ENCODE data around the gene NFIA. TPM values are rescaled to one million over a fixed set of nuclear protein-coding genes. Genes with fewer than 3 reads are reported as not detected.

NFIA gene
- total RNA-seq, 1 experiment from 2014 or later = 0.35 TPM

DNA sequence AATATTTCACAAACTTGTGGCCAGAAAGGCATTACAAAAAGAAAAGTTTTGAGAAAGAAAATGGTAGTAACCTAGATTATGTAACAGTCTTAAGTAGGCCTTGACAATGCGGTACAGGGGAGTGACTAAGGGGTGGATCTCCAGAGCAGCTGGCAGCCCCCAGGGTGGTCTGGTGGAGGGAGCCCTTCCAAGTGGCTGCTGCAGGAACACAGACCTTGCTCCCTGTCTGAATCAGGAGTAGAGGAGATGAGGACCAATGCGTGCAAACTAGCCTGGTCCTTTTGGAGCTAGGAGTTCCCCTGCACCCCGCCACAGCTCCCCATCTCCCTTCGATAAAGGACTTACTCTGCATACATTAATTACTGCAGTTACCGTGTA lies 189.0 kb downstream of the NFIA start:
- H3K23me2 ChIP-seq (ENCODE audit: insufficient read length, low read depth, low read length, poor library complexity, severe bottlenecking) = no peaks in the 10 kb centered on the region
- H3K14ac ChIP-seq (ENCODE audit: insufficient read depth, low read length) = no peak overlapping the region
- H3K4me2 ChIP-seq (ENCODE audit: insufficient read depth, insufficient read length, low read length) = no peak overlapping the region
- no peak overlapping the region for H2BK120ac ChIP-seq (ENCODE audit: low read depth, low read length, poor library complexity, severe bottlenecking)
- H3K4me1 Mint-ChIP-seq = peaks cover 17 to 30% of the 10 kb centered on the region in 2 experiments
- no peak overlapping the region for H2AFZ ChIP-seq (ENCODE audit: low read length)
- no peak overlapping the region for H3T11ph ChIP-seq (ENCODE audit: low read length)
- H3K27me3 Mint-ChIP-seq (ENCODE audit: low read depth) = no peaks in the 10 kb centered on the region
- no peak overlapping the region for H3K27ac Mint-ChIP-seq
- H3K36me3 Mint-ChIP-seq (ENCODE audit: insufficient read depth in 1 of 3, low read depth in 3 of 3) = no peaks in the 10 kb centered on the region
- H2BK20ac ChIP-seq (ENCODE audit: low read depth, low read length, poor library complexity, severe bottlenecking) = no peak overlapping the region
- no peak overlapping the region for H2BK12ac ChIP-seq (ENCODE audit: insufficient read length, low read depth, low read length)
- TF ChIP-seq, protein P1, sequence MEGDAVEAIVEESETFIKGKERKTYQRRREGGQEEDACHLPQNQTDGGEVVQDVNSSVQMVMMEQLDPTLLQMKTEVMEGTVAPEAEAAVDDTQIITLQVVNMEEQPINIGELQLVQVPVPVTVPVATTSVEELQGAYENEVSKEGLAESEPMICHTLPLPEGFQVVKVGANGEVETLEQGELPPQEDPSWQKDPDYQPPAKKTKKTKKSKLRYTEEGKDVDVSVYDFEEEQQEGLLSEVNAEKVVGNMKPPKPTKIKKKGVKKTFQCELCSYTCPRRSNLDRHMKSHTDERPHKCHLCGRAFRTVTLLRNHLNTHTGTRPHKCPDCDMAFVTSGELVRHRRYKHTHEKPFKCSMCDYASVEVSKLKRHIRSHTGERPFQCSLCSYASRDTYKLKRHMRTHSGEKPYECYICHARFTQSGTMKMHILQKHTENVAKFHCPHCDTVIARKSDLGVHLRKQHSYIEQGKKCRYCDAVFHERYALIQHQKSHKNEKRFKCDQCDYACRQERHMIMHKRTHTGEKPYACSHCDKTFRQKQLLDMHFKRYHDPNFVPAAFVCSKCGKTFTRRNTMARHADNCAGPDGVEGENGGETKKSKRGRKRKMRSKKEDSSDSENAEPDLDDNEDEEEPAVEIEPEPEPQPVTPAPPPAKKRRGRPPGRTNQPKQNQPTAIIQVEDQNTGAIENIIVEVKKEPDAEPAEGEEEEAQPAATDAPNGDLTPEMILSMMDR (conservative IDR thresholded peaks at IDR 0.05) = no peak
- no peak overlapping the region for H3K56ac ChIP-seq (ENCODE audit: insufficient read length, low read depth, low read length)
- no peak overlapping the region for H3K9ac ChIP-seq (ENCODE audit: extremely low read depth, insufficient read length, low read length)
- H3K27ac ChIP-seq (ENCODE audit: insufficient read length, low read depth, low read length) = no peak overlapping the region
- no peak overlapping the region for H3K18ac ChIP-seq (ENCODE audit: insufficient read length, low read depth, low read length)
- DNase-seq = no peak
- no peaks in the 10 kb centered on the region for H3K9me3 Mint-ChIP-seq
- no peaks in the 10 kb centered on the region for H3K79me1 ChIP-seq (ENCODE audit: insufficient read depth, low read depth, low read length, poor library complexity, severe bottlenecking)
- no peak overlapping the region for H4K8ac ChIP-seq (replicated peaks; ENCODE audit: insufficient read length, low read depth, low read length)
- H2BK5ac ChIP-seq (ENCODE audit: insufficient read length, low read length) = no peak overlapping the region
- H3K9me3 ChIP-seq (ENCODE audit: control insufficient read depth, low read depth, low read length) = no peaks in the 10 kb centered on the region
- no peak overlapping the region for H2BK15ac ChIP-seq (ENCODE audit: low read depth, low read length)
- H4K5ac ChIP-seq (ENCODE audit: insufficient read length, low read depth, low read length) = no peak overlapping the region
- no peak overlapping the region for H4K91ac ChIP-seq (ENCODE audit: insufficient read length, low read depth, low read length)
- H3K4me3 Mint-ChIP-seq = no peak overlapping the region
- no peak overlapping the region for H2AK5ac ChIP-seq (ENCODE audit: insufficient read length, low read length)
- H3K4ac ChIP-seq (ENCODE audit: low read depth, low read length) = no peak overlapping the region
- no peak overlapping the region for H3K23ac ChIP-seq (ENCODE audit: insufficient read length, low read depth, low read length)
- H3K79me2 ChIP-seq (ENCODE audit: insufficient read depth, low read length) = no peaks in the 10 kb centered on the region
- H3K4me1 ChIP-seq (ENCODE audit: insufficient read depth, low read length) = no peaks in the 10 kb centered on the region; the same call in 1 of the 2 replicates
- H3K27me3 ChIP-seq (ENCODE audit: insufficient read depth, low read length) = no peaks in the 10 kb centered on the region
- H4K20me1 ChIP-seq (ENCODE audit: control insufficient read depth, insufficient read depth, insufficient read length) = no peaks in the 10 kb centered on the region
- WGBS (ENCODE audit: extremely low coverage, insufficient read length, low lambda C conversion rate) = no CpG with 5 or more reads among the region's 5 CpGs

All from H9 (cell line).